Kidney tubule cell (primary cell): Measurements from ENCODE around the gene E2F4.

Experiments
- DNase-seq: peaks from one replicate; pipeline ENCODE4 v3.0.0-alpha.2; 2018; ENCODE audit warnings: low spot score

Gene E2F4

GRCh38 chr16:67190448-67191399 is 1.2 kb upstream of the E2F4 start:
- DNase-seq: no peak

DNA sequence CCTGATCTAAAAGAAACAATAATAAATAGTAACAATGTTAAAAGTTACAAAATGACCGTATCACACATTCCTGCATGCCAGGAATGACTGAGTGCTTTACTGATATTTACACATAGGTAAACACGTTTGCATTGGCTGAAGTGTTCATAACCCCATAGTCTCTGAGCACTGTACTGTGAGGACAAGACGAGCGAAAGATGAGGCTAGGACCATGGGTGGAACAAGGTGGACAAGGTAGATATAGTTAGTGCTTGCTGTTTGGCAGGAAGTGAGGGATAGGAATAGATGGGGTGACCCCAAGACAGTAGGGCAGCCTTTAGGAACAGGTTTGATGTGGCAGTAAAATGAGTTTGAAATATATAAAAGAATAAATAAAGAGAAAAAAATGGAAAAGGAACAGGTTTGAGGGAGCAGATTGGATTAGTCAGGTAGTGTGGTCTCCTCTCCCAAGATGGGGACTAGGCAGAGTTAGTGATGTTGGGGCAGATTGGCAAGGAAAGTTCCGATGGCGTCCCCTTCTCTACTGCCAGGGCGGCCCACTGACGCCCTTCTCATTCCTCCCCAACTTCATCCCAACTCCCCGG is 452 bp upstream of the E2F4 start:
- DNase-seq: no peak

DNA sequence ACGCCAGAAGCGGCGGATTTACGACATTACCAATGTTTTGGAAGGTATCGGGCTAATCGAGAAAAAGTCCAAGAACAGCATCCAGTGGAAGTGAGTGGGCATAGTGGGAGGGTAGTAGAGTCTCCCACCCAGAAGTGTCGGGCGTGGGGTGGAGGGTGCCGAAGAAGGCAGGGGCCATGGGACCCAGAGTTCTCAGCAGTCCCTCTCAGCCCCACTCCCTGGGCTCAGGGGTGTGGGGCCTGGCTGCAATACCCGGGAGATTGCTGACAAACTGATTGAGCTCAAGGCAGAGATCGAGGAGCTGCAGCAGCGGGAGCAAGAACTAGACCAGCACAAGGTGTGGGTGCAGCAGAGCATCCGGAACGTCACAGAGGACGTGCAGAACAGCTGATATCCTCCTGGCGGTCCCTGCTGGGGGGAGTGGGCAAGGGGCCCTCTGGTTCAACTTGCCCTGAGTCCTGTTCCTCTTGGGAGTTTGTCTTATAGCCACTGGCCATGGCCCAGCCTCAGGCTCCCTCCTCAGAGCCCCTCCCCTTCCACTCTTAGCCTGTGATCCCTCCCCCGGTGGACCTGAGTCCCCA is 916 bp downstream of the E2F4 start:
- DNase-seq: no peak

DNA sequence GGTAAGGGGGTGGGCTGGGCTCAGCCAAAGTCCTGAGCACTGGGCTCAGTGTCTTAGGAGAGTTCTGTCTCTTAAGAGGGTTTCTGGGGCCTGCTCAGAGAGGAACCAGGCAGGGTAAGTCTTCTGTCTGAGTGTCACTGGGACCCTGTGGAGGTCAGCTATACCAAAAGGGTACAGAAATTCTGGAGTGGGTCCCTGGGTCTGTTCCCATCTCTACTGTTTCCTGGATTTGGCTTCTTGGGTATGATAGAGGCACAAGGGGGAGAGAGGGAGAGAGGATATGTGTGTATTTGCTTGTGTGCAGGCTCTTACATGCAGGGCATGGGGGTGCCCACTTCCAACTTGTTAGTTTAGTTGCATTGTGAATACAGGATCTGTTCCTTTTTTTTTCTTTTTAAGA is 1.6 kb downstream of the E2F4 start:
- no peak for DNase-seq

DNA sequence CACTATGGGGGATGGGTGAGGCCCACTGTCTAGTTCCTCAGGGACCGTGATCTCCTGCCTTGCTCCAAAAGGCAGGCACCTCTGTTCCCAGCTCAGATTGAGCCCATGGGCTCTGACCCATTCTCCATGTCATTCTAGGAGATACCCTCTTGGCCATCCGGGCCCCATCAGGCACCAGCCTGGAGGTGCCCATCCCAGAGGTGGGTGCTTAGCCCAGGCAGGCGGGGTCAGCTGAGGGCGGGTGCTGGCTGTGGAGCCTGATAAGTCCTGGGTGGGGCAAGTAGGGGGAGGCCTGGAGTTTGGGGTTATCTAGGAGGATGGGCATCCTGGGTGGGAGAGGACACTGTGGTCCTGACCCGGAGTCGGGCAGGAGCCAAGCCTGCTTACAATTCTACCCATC is 2.3 kb downstream of the E2F4 start:
- DNase-seq: no peak

DNA sequence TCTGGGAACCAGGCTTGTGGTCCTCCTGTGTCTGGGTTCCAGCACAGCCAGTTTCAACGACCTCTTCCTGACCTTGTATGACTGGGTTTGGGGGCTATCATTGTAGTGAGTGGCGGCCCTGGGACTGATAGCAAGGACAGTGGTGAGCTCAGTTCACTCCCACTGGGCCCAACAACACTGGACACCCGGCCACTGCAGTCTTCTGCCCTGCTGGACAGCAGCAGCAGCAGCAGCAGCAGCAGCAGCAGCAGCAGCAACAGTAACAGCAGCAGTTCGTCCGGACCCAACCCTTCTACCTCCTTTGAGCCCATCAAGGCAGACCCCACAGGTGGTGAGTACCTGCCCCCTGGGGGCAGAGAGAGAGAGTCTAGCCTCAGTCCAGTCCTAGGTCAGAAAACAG is 3.7 kb downstream of the E2F4 start:
- DNase-seq: no peak

- no peak for DNase-seq
Measured at GRCh38 chr16:67196881-67197280, 4.9 kb downstream of the E2F4 start.

GRCh38 chr16:67197704-67198103 is 5.7 kb downstream of the E2F4 start:
- DNase-seq: no peak

GRCh38 chr16:67198238-67198734 is 6.3 kb downstream of the E2F4 start:
- peak; percentile 77 for DNase-seq

DNA sequence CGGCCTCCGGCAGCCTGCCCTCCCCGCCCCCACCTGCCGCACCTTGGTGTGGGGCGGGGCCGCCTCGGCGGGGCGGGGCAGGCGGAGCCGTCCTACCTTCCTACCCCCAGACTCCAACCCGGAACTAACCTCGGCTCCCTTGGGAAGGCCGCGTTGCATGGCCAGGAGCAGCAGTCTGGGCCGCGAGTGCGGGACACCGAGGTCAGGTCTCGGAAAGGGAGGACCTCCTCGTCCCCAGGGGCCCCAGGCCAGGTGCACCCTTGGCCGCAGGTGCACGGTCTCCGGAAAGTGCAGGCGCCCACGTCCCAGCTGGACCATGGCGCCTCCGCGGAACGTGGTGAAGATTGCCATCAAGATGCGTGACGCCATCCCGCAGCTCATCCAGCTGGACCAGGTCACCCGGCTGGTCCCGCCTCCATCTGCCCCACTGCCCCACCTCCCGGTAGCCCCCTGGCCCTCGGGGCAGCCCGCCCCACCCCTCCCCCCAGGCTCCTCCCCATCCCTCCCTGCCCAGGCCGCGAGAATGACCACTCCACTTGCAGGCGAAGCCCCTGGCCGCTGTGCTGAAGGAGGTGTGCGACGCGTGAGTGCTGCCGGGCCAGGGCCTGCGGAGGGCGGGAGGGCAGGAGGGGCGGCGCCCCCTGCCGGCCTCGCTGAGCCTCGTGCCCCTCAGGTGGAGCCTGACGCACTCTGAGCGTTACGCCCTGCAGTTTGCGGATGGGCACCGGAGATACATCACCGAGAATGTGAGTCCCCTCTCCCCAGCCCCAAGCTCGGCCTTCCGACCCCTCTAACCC is 7.3 kb downstream of the E2F4 start, which contains the start of gene ELMO3:
Gene ELMO3, plus strand, starts transcription at position 121 of the 797 bp plus-strand sequence. Its CDS starts 196 bp downstream, at position 317.
- DNase-seq: peak; percentile 69

GRCh38 chr16:67199808-67200198 is 7.8 kb downstream of the E2F4 start:
- no peak for DNase-seq

- no peak for DNase-seq
Measured at GRCh38 chr16:67200491-67200890, 8.5 kb downstream of the E2F4 start.

DNA sequence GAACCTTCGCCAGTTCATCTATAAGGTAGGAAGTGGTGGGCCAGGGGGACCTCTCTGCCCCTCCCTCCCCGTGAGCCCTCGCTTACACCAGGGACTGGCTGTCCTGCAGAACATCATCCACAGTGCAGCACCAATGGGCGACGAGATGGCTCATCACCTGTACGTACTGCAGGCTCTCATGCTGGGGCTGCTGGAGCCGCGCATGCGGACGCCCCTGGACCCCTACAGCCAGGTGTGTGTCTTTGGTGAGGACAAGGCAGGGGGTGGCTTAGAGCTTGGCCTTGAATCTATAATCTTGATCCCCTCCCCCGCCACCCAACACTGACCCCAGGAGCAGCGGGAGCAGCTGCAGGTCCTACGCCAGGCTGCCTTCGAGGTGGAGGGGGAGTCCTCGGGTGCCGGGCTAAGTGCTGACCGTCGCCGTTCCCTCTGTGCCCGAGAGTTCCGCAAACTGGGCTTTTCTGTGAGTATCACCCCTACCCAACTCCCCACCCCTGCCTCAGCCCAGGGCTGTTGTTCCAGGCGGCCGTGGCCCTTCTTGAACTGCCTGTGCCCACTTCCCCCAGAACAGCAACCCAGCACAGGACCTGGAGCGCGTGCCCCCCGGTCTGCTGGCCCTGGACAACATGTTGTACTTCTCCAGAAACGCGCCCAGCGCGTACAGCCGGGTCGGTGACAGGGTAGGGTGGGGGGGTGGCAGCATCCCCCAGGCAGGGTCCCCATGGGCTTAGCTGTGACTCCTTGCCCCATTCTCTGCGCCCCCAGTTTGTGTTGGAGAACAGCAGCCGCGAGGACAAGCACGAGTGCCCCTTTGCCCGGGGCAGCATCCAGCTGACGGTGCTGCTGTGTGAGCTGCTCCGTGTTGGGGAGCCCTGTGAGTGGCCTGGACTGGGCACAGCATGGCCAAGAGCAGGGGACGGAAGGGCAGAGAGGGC is 9.7 kb downstream of the E2F4 start:
- no peak for DNase-seq

DNA sequence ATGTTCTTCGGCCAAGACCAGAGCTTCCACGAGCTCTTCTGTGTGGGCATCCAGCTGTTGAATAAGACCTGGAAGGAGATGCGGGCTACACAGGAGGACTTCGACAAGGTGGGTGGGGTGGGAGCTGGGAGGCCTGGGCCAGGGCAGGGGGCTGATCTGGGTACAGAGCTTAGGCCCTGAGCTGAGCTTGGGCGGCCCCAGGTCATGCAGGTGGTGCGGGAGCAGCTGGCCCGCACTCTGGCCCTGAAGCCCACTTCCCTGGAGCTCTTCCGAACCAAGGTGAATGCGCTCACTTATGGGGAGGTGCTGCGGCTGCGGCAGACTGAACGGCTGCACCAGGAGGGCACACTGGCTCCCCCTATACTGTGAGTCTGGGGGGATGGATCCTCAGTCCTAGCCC is 10.5 kb downstream of the E2F4 start:
- DNase-seq: no peak

GRCh38 chr16:67202956-67203493 is 11.1 kb downstream of the E2F4 start:
- DNase-seq: no peak

DNA sequence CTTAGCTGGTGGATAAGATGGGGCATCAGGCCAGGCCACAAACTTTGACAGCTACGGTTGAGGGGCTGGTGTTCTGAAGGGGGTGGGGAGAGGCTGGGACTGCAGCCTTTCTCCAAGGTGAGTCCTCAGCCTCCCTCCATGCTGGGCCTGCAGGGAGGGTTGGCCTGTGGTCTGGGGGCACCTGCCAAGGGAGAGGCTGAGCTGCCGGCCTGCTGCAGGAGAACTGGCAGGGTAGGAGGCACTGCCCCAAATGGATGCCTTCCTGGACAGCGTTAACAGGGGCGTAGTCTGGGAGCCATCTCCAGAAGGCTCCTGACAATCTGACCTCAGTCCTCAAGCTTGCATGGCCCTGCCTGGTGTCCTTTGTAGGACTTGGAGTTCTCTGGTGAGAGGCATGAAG is 12.1 kb downstream of the E2F4 start:
- no peak for DNase-seq

- DNase-seq: no peak
Measured at GRCh38 chr16:67206129-67206837, 14.3 kb downstream of the E2F4 start.

GRCh38 chr16:67206838-67207248 is 14.9 kb downstream of the E2F4 start:
- DNase-seq: no peak

DNA sequence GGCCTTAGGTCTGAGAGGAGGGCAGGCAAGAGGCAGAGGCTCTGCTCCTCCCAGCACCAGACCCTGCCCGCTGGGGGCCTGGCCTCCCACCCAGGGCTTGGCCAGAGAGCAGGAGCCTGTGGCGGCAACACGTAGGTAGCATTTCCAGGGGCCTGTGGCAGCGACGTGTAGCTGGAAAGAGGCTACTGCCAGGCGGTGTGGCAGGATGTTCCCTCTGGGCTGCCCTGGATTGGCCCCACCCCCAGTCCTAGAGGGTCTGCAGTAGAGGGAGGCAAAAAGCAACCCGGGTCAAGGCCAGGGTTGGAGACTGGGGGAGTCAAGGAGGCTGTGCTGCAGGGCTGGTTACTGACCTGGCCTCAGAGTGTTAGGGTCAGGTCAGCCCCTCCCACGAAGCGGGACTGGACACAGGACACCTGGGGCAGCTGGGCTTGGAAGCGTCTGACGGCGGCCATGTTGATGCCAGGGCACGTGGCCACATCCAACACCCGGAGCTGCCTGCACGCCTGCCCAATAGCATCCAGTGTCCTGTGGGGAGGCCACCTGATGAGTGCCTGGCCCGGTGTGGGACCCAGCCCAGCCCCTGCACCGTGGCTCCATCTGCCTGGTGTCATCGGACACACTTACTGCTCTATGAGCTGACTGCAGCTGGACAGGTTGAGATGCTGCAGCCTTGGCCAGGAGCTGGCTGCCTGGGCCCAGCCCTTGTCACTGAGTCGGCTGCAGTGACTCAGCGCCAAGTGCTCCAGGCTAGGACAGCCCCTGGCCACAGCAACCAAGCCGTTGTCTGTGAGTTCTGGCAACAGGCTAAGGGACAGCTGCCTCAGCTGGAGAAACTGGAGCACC is 15.5 kb downstream of the E2F4 start:
- peak; percentile 76 for DNase-seq
